ENCODE data around the gene IL3RA.

Gene IL3RA

GRCh38 chrX:1380672-1381233 lies 44.2 kb downstream of the IL3RA start:
- Histone ChIP-seq H3K9me3 (ENCODE audit: control insufficient read depth, insufficient read depth, low read length) (no peaks in the 10 kb centered on the region), H3K27me3 (ENCODE audit: control insufficient read depth, insufficient read depth, low read length) (no peaks in the 10 kb centered on the region), H3K36me3 (ENCODE audit: control insufficient read depth, insufficient read depth, low read length) (peaks cover 14% of the 10 kb centered on the region), H3K4me1 (ENCODE audit: control insufficient read depth, insufficient read depth, low read length) (peaks cover 2% of the 10 kb centered on the region; the same call in 1 of the 2 replicates), H3K4me3 (ENCODE audit: low read length) (no peak overlapping the region), H3K27ac (ENCODE audit: low read length) (no peak overlapping the region)
- WGBS (ENCODE audit: insufficient coverage, insufficient read length) = no CpG with 5 or more reads among the region's 20 CpGs
- no peak for DNase-seq (ENCODE audit: low read depth, low spot score)

DNA sequence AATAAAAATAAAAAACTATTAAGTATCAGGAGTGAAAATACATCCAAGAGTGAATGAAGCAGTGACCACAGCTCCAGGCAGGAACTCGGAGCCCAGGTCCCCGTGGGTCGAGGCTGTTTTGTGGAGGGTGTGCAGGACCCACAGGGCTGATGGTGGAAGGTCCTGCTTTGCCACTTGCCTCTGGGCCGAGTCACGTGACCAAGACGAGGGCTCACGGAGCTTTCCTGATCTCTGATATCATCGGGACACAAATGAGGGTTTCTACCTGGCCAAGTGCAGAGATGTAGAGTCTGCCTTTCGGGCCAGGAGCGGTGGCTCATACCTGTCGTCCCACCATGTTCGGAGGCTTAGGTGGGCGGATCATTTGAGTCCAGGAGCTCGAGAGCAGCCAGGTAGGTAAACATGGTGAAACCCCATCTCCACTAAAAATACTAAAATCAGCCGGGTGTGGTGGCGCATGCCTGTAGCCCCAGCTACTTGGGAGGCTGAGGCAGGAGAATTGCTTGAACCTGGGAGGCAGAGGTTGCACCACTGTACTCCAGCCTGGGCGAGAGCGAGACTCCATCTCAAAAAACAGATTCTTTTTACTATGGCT lies 48.2 kb downstream of the IL3RA start:
- H3K4me3 ChIP-seq (ENCODE audit: low read length) = no peak overlapping the region
- peaks cover 50% of the 10 kb centered on the region for H3K36me3 ChIP-seq (ENCODE audit: control insufficient read depth, insufficient read depth, low read length)
- H3K9me3 ChIP-seq (ENCODE audit: control insufficient read depth, insufficient read depth, low read length) = no peaks in the 10 kb centered on the region
- H3K4me1 ChIP-seq (ENCODE audit: control insufficient read depth, insufficient read depth, low read length) = peaks cover 2% of the 10 kb centered on the region; the same call in 1 of the 2 replicates
- no CpG with 5 or more reads among the region's 18 CpGs for WGBS (ENCODE audit: insufficient coverage, insufficient read length)
- no peak for DNase-seq (ENCODE audit: low read depth, low spot score)
- H3K27me3 ChIP-seq (ENCODE audit: control insufficient read depth, insufficient read depth, low read length) = no peaks in the 10 kb centered on the region
- H3K27ac ChIP-seq (ENCODE audit: low read length) = no peak overlapping the region

DNA sequence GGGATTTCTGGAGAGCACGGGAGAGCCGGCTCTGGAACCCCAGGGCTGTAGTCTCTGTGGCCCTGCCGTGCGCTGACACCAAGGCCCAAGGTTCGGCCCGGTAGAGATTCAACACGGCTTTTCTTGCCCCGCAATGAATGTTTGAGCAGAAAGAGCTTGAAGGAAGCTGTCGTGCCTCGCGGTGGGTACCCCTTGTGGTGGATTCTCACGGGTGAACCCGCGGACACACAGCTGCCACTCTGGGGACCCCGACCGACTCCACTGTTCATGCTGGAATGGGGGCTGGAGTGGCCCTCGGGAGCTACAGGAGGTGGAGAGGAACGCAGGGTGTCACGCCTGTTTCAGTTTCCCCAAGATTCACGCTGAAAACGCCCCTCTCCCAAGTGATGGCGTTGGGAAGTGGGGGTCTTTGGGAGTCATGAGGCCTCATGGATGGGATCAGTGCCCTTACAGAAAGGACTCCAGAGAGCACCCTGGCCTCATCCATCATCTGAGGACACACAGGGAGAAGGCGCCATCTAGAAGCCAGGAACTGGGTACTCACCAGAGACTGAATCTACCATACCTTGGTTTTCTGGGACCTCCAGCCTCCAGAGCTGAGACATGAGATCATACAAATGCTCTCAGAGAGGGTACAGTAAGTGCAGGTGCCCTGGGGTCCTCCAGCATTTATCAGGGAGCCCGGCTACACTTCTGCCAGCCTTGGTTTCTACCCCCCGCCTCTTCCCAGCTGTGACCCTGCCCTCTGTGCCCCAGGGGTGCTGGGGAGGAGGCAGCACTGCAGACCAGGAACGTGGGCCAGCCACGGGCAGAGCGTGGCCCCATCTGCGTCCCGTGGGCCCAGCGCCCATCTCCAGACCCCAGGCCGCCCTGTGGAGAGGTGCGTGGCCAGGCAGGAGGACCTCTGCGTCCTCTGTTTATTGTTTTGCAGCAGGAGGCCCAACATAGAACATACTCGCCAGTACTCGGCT lies 49.0 kb downstream of the IL3RA start:
- DNase-seq (ENCODE audit: low read depth, low spot score) = no peak
- Histone ChIP-seq H3K4me1 (ENCODE audit: control insufficient read depth, insufficient read depth, low read length) (peaks cover 2% of the 10 kb centered on the region; the same call in 1 of the 2 replicates), H3K4me3 (ENCODE audit: low read length) (no peak overlapping the region), H3K9me3 (ENCODE audit: control insufficient read depth, insufficient read depth, low read length) (no peaks in the 10 kb centered on the region), H3K36me3 (ENCODE audit: control insufficient read depth, insufficient read depth, low read length) (peaks cover 54% of the 10 kb centered on the region), H3K27ac (ENCODE audit: low read length) (no peak overlapping the region), H3K27me3 (ENCODE audit: control insufficient read depth, insufficient read depth, low read length) (no peaks in the 10 kb centered on the region)
- whole genome bisulfite sequencing (ENCODE audit: insufficient coverage, insufficient read length) = no CpG with 5 or more reads among the region's 36 CpGs

DNA sequence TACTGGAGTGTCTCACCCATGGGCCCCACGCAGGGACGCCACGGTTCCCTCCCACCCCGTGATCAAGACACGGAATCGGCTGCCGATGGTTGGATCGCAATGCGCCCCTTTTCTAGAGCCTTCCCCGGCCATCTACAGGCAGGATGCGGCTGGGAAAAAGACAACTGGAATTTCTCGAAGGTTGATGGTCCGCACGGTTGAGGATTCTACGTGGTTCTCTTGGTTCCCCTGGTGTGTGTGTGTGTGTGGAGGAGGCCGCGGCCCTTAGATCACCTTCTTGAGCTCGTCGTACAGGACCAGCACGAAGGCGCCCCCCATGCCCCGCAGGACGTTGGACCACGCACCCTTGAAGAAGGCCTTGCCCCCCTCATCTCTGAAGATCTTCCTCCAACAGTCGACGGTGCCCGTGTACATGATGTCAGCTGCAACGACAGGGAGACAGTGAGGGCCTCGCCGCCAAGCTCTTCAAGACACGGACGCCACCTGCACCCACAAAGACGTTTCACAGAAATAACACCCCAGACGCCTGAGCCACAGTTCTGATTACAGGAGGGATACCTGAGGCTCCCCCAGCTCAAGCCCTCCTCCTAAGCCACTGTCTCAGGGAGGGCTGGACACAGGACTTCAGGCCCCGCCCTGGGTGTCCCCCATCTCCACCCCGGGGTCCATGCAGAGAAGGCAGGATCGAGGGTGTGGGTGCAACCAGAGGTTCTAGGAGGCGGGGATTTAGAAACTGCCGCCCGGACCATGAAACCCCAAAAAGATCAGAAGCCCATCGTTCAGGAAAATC lies 49.9 kb downstream of the IL3RA start:
- H3K27me3 ChIP-seq (ENCODE audit: control insufficient read depth, insufficient read depth, low read length) = no peaks in the 10 kb centered on the region
- no peak overlapping the region for H3K27ac ChIP-seq (ENCODE audit: low read length)
- no peak for DNase-seq (ENCODE audit: low read depth, low spot score)
- H3K9me3 ChIP-seq (ENCODE audit: control insufficient read depth, insufficient read depth, low read length) = no peaks in the 10 kb centered on the region
- no CpG with 5 or more reads among the region's 41 CpGs for WGBS (ENCODE audit: insufficient coverage, insufficient read length)
- peaks cover 54% of the 10 kb centered on the region for H3K36me3 ChIP-seq (ENCODE audit: control insufficient read depth, insufficient read depth, low read length)
- H3K4me1 ChIP-seq (ENCODE audit: control insufficient read depth, insufficient read depth, low read length) = peaks cover 2% of the 10 kb centered on the region; the same call in 1 of the 2 replicates
- H3K4me3 ChIP-seq (ENCODE audit: low read length) = no peak overlapping the region

GRCh38 chrX:1387141-1387776 lies 50.7 kb downstream of the IL3RA start:
- H3K4me1 ChIP-seq (ENCODE audit: control insufficient read depth, insufficient read depth, low read length) = peaks cover 1% of the 10 kb centered on the region; the same call in 1 of the 2 replicates
- peaks cover 54% of the 10 kb centered on the region for H3K36me3 ChIP-seq (ENCODE audit: control insufficient read depth, insufficient read depth, low read length)
- H3K4me3 ChIP-seq (ENCODE audit: low read length) = no peak overlapping the region
- H3K27me3 ChIP-seq (ENCODE audit: control insufficient read depth, insufficient read depth, low read length) = no peaks in the 10 kb centered on the region
- no peak for DNase-seq (ENCODE audit: low read depth, low spot score)
- no peak overlapping the region for H3K27ac ChIP-seq (ENCODE audit: low read length)
- H3K9me3 ChIP-seq (ENCODE audit: control insufficient read depth, insufficient read depth, low read length) = no peaks in the 10 kb centered on the region
- WGBS (ENCODE audit: insufficient coverage, insufficient read length) = no CpG with 5 or more reads among the region's 43 CpGs

- no peak for DNase-seq (ENCODE audit: low read depth, low spot score)
Measured at GRCh38 chrX:1388651-1389050, 52.1 kb downstream of the IL3RA start.

GRCh38 chrX:1389181-1389992 lies 52.8 kb downstream of the IL3RA start:
- Histone ChIP-seq H3K4me3 (ENCODE audit: low read length) (no peak overlapping the region), H3K27ac (ENCODE audit: low read length) (no peak overlapping the region), H3K4me1 (ENCODE audit: control insufficient read depth, insufficient read depth, low read length) (no peaks in the 10 kb centered on the region), H3K9me3 (ENCODE audit: control insufficient read depth, insufficient read depth, low read length) (no peaks in the 10 kb centered on the region), H3K27me3 (ENCODE audit: control insufficient read depth, insufficient read depth, low read length) (no peaks in the 10 kb centered on the region), H3K36me3 (ENCODE audit: control insufficient read depth, insufficient read depth, low read length) (peaks cover 54% of the 10 kb centered on the region)
- DNase-seq (ENCODE audit: low read depth, low spot score) = no peak
- no CpG with 5 or more reads among the region's 51 CpGs for WGBS (ENCODE audit: insufficient coverage, insufficient read length)

More at GRCh38 chrX:1388651-1389050, 52.1 kb downstream of the IL3RA start:
- Histone ChIP-seq H3K27me3 (ENCODE audit: control insufficient read depth, insufficient read depth, low read length) (no peaks in the 10 kb centered on the region), H3K27ac (ENCODE audit: low read length) (no peak overlapping the region), H3K4me3 (ENCODE audit: low read length) (no peak overlapping the region), H3K4me1 (ENCODE audit: control insufficient read depth, insufficient read depth, low read length) (no peaks in the 10 kb centered on the region), H3K9me3 (ENCODE audit: control insufficient read depth, insufficient read depth, low read length) (no peaks in the 10 kb centered on the region), H3K36me3 (ENCODE audit: control insufficient read depth, insufficient read depth, low read length) (peaks cover 54% of the 10 kb centered on the region)
- WGBS (ENCODE audit: insufficient coverage, insufficient read length) = no CpG with 5 or more reads among the region's 4 CpGs

- peaks cover 50% of the 10 kb centered on the region for H3K36me3 ChIP-seq (ENCODE audit: control insufficient read depth, insufficient read depth, low read length)
- H3K4me1 ChIP-seq (ENCODE audit: control insufficient read depth, insufficient read depth, low read length) = 0 out of 2 replicates have a peak, but pooled peaks cover 1% of the 10 kb centered on the region
- WGBS (ENCODE audit: insufficient coverage, insufficient read length) = no CpG with 5 or more reads among the region's 10 CpGs
- H3K27me3 ChIP-seq (ENCODE audit: control insufficient read depth, insufficient read depth, low read length) = no peaks in the 10 kb centered on the region
- DNase-seq (ENCODE audit: low read depth, low spot score) = no peak
- no peak overlapping the region for H3K4me3 ChIP-seq (ENCODE audit: low read length)
- H3K27ac ChIP-seq (ENCODE audit: low read length) = no peak overlapping the region
- no peaks in the 10 kb centered on the region for H3K9me3 ChIP-seq (ENCODE audit: control insufficient read depth, insufficient read depth, low read length)
Measured at GRCh38 chrX:1389993-1390285, 53.4 kb downstream of the IL3RA start.

GRCh38 chrX:1390621-1391369 lies 54.2 kb downstream of the IL3RA start:
- no peak overlapping the region for H3K27ac ChIP-seq (ENCODE audit: low read length)
- DNase-seq (ENCODE audit: low read depth, low spot score) = no peak
- WGBS (ENCODE audit: insufficient coverage, insufficient read length) = no CpG with 5 or more reads among the region's 30 CpGs
- peak overlapping the region; percentile 96 for H3K4me3 ChIP-seq (ENCODE audit: low read length)
- H3K4me1 ChIP-seq (ENCODE audit: control insufficient read depth, insufficient read depth, low read length) = 0 out of 2 replicates have a peak, but pooled peaks cover 1% of the 10 kb centered on the region
- H3K9me3 ChIP-seq (ENCODE audit: control insufficient read depth, insufficient read depth, low read length) = no peaks in the 10 kb centered on the region
- peaks cover 41% of the 10 kb centered on the region for H3K36me3 ChIP-seq (ENCODE audit: control insufficient read depth, insufficient read depth, low read length)
- no peaks in the 10 kb centered on the region for H3K27me3 ChIP-seq (ENCODE audit: control insufficient read depth, insufficient read depth, low read length)

Measured in iPS DF 6.9 (cell line).